Mesothelial cell of epicardium (in vitro differentiated cells): ENCODE results near the gene ARPIN. TPM values are rescaled to one million over a fixed set of nuclear protein-coding genes. Genes with fewer than 3 reads are reported as not detected.
"Not testable (repeated sequence)": the region's sequence is repeated elsewhere in the genome, so short reads cannot be mapped to it uniquely, and the experiment has no call there.

Source experiments
- DNase-seq, 2 experiments: peaks; one replicate each; pipeline ENCODE4 v3.0.0; 2021; ENCODE audit warnings: low spot score in 2 of 2; ENCODE audit not compliant: unreplicated experiment in 2 of 2
- H3K27ac Mint-ChIP-seq: 2 replicates; pipeline ENCODE4 v1.8.0; 2021; ENCODE audit warnings: mixed read lengths
- H3K27me3 Mint-ChIP-seq: 2 replicates; pipeline ENCODE4 v1.8.0; 2021; ENCODE audit warnings: low read depth, mixed read lengths
- H3K36me3 Mint-ChIP-seq: 2 replicates; pipeline ENCODE4 v1.8.0; 2021; ENCODE audit warnings: mixed read lengths
- H3K4me1 Mint-ChIP-seq: 2 replicates; pipeline ENCODE4 v1.8.0; 2021; ENCODE audit warnings: mixed read lengths
- H3K4me3 Mint-ChIP-seq: 2 replicates; pipeline ENCODE4 v1.8.0; 2021; ENCODE audit warnings: mild to moderate bottlenecking, moderate library complexity, mixed read lengths
- H3K9me3 Mint-ChIP-seq: 2 replicates; pipeline ENCODE4 v1.8.0; 2021; ENCODE audit warnings: mixed read lengths
- total RNA-seq: library from RNA; stranded (reverse); gene quantifications from 3 replicates; pipeline ENCODE4 v1.2.1, GENCODE V29; 2021
- TF ChIP-seq, protein P1 (sequence below): fragments of 200-600 bp; sonication (generic); IDR thresholded peaks from one replicate; pipeline ENCODE4 v1.5.0; 2021; ENCODE audit warnings: antibody characterized with exemption; ENCODE audit not compliant: unreplicated experiment

The ARPIN gene
- total RNA-seq, 1 donor from 2014 or later = 26.4 TPM

DNA sequence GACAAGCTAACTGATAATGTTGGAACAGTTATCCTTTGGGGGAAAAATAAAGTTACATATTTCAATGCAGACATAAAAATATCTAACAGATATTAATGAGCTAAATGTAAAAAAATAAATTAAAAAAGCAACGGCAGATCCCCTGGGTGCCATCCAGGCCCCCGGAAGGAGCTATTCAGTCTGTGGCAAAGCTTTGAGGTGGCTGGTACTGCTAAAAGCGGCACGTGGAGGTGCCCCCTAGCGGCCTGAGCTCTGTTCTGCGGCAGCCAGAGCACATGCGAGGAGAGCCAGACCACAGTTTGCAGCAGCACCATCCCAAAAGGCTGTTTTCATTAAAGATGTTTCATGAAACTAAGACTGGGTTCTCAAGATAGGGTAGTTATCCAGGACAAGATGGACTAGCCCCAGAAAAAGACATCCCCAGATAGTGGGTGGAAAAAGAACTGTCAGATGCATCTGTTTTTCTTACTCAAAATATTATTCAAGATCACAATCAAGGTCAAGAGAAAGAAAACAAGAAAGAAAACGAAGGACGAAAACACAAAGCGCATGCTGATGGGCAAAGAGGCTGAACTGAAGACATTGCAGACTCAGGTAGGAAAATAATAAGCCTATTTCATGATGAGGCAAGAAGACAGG lies 37.7 kb downstream of the ARPIN start:
- Mint-ChIP-seq H3K27me3 (no peaks in the 10 kb centered on the region), H3K27ac (no peak overlapping the region), H3K4me1 (no peaks in the 10 kb centered on the region), H3K9me3 (no peaks in the 10 kb centered on the region), H3K4me3 (no peak overlapping the region), H3K36me3 (peaks cover 28% of the 10 kb centered on the region)
- TF ChIP-seq, protein P1, sequence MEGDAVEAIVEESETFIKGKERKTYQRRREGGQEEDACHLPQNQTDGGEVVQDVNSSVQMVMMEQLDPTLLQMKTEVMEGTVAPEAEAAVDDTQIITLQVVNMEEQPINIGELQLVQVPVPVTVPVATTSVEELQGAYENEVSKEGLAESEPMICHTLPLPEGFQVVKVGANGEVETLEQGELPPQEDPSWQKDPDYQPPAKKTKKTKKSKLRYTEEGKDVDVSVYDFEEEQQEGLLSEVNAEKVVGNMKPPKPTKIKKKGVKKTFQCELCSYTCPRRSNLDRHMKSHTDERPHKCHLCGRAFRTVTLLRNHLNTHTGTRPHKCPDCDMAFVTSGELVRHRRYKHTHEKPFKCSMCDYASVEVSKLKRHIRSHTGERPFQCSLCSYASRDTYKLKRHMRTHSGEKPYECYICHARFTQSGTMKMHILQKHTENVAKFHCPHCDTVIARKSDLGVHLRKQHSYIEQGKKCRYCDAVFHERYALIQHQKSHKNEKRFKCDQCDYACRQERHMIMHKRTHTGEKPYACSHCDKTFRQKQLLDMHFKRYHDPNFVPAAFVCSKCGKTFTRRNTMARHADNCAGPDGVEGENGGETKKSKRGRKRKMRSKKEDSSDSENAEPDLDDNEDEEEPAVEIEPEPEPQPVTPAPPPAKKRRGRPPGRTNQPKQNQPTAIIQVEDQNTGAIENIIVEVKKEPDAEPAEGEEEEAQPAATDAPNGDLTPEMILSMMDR = peak; percentile 84
- peak; percentile 62 to 84 for DNase-seq

DNA sequence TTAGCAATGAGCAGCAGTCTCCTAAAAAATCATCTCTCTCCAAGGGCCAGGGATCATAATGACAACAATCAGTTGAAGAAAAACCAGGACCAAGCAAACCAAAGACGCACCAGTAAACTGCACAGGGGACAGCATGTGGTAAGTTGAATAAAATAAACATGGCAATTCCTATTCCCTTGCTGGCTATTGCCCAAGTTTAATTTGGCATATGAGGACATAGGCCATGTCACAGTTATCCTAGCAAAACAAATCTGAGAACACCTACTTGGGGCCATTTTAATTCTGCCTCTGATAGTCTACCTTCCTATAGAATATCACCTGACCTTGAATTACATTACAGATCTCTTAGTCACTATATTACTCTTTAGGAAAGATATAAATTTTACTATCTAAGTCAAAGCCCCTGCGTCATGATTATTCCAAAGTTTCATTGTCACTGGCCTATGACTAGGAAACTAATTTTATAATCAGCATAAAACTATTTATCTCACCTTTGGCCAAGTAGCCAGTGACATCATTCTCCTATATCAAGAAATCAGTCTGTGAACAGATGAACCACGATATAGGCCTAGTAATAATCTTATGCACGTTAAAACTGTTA lies 42.0 kb downstream of the ARPIN start:
- DNase-seq = no peak
- Mint-ChIP-seq H3K4me3 (no peak overlapping the region), H3K4me1 (no peaks in the 10 kb centered on the region), H3K27ac (no peak overlapping the region), H3K36me3 (peaks cover 22% of the 10 kb centered on the region), H3K9me3 (peaks cover 3% of the 10 kb centered on the region), H3K27me3 (no peaks in the 10 kb centered on the region)
- TF ChIP-seq, protein P1 = no peak

DNA sequence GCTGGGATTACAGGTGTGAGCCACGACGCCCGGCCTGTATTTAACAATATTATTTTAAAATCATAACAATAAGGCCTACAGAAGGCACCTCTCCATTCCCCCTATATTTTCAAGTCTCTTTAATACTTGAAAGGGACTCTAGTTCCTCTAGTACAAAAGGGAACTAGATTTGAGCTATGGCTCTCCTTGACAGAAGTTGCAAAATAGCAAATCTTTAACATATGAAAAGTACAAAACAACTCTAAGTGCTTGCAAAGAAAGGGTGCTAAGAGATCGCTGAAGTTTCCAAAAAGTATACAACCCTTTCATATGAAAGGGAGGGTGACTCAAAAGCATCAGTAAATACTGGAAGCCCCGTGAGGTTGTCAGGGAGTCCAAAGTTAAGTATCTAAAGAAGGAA lies 42.7 kb downstream of the ARPIN start:
- no peaks in the 10 kb centered on the region for H3K27me3 Mint-ChIP-seq
- no peak overlapping the region for H3K4me3 Mint-ChIP-seq
- H3K9me3 Mint-ChIP-seq = peaks cover 3% of the 10 kb centered on the region
- no peaks in the 10 kb centered on the region for H3K4me1 Mint-ChIP-seq
- DNase-seq = no peak
- H3K27ac Mint-ChIP-seq = no peak overlapping the region
- peaks cover 27% of the 10 kb centered on the region for H3K36me3 Mint-ChIP-seq
- TF ChIP-seq, protein P1 = no peak

DNA sequence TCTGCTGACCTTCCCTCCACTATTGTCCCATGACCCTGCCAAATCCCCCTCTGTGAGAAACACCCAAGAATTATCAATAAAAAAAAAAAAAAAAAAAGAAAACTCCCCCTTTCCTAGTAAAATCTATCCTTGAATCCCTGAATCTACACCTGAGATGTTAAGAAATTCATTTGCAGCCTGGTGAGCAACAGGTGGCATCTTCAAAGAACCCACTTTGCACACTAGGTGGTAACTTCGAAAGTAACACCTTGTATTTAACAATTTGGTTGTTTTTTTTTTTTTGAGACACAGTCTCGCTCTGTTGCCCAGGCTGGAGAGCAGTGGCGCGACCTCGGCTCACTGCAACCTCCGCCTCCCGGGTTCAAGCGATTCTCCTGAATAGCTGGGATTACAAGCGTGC lies 43.3 kb downstream of the ARPIN start:
- not testable (repeated sequence) for DNase-seq, H3K4me1 Mint-ChIP-seq, H3K9me3 Mint-ChIP-seq, H3K4me3 Mint-ChIP-seq, H3K27ac Mint-ChIP-seq, H3K27me3 Mint-ChIP-seq
- peaks cover 27% of the 10 kb centered on the region for H3K36me3 Mint-ChIP-seq

DNA sequence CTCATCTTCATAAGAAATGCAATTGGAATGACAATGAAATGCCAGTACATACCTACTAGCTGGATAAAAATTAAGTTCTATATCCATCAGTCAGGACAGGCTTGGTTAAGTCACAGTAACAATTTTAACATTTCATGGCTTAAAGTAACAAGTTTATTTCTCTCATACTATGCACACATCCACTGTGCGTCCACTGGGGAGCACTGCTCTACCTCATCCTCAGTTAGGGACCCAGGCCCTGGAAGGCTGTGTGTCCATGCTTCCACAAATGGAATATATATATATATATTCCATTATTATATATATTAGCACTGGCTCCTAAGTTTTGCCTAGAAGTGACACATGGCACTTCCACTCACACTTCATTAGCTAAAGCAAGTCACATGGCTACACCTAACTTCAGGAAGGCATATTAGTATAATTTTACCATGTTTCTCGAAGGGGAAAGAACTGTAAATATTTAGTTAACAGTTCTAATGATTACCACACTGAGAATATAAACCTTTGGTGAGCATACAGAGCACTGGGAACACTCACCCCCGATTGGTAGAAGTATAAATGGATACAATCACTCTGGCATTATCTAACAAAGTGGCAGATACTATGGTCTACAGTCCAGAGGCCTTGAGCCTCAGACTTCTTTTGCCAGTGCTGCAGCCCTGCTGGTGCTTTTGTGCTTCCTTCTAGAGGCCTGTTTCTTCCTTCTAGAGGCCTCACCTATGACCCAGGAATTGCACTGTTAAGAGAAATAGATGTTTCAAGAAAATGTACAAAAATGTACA lies 47.6 kb downstream of the ARPIN start:
- Mint-ChIP-seq H3K4me3 (no peak overlapping the region), H3K4me1 (peaks cover 4% of the 10 kb centered on the region)

More for the DNA sequence above, 47.6 kb downstream of the ARPIN start:
- Mint-ChIP-seq H3K27me3 (no peaks in the 10 kb centered on the region), H3K27ac (no peak overlapping the region), H3K9me3 (peaks cover 3% of the 10 kb centered on the region), H3K36me3 (peaks cover 14% of the 10 kb centered on the region)
- no peak for DNase-seq
- TF ChIP-seq, protein P1 = no peak
